Measurements from ENCODE around the gene ARGLU1.

DNA sequence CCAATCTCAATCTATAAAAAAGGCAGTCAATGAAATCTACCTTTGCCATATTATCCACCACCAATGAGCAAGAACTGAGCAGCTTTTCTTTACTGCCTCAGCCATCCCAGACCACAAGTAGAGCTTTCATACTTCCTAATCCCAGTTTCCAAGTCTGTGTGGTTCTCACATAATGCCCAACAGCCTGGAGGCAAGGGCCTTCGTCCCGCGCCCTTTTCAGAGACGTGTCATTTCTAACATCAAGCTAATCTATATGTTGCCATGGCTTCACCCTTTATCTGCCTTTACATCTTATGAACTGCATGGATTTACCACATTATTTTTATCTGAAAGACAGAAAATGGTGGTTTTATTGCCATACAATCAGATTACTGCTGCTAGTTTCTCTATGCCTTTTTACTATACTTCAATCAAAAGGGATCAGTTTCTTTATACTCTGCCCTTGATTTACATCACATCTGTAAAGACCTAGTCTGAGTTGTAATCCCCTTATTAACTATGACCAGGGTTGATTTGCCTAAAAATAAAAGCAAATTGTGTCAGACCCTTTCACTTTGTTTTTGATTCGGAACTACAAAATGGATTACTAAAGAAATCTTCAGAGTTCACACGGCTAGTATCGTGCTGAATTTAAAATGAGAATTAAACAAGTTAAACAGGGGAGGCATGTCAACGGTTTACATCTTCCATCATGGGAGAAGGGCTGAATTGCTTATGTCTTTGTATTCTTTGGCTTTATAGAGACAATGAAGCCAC, 38.3 kb downstream of the ARGLU1 start:
- TF ChIP-seq, protein P1, sequence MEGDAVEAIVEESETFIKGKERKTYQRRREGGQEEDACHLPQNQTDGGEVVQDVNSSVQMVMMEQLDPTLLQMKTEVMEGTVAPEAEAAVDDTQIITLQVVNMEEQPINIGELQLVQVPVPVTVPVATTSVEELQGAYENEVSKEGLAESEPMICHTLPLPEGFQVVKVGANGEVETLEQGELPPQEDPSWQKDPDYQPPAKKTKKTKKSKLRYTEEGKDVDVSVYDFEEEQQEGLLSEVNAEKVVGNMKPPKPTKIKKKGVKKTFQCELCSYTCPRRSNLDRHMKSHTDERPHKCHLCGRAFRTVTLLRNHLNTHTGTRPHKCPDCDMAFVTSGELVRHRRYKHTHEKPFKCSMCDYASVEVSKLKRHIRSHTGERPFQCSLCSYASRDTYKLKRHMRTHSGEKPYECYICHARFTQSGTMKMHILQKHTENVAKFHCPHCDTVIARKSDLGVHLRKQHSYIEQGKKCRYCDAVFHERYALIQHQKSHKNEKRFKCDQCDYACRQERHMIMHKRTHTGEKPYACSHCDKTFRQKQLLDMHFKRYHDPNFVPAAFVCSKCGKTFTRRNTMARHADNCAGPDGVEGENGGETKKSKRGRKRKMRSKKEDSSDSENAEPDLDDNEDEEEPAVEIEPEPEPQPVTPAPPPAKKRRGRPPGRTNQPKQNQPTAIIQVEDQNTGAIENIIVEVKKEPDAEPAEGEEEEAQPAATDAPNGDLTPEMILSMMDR (IDR thresholded peaks at IDR 0.05): no peak
- no peak for TF ChIP-seq POLR2AphosphoS5 (IDR thresholded peaks at IDR 0.05)
- no peak for TF ChIP-seq POLR2A (IDR thresholded peaks at IDR 0.05)

All from breast epithelium (tissue), 3 donors.